B cell (primary cell): Measurements from ENCODE around the gene TBX1.

ENCODE experiments used
- EZH2 ChIP-seq: IDR thresholded peaks from 2 replicates; pipeline ENCODE4 v1.6.1; 2012; ENCODE audit warnings: borderline replicate concordance, low read depth, mild to moderate bottlenecking, moderate library complexity, low read length; ENCODE audit not compliant: insufficient read depth, poor library complexity, severe bottlenecking
- TF ChIP-seq, protein P1 (sequence below): fragments of 200-600 bp; IDR thresholded peaks from one replicate; pipeline ENCODE4 v1.8.0; 2022; ENCODE audit warnings: antibody characterized with exemption, mild to moderate bottlenecking

DNA sequence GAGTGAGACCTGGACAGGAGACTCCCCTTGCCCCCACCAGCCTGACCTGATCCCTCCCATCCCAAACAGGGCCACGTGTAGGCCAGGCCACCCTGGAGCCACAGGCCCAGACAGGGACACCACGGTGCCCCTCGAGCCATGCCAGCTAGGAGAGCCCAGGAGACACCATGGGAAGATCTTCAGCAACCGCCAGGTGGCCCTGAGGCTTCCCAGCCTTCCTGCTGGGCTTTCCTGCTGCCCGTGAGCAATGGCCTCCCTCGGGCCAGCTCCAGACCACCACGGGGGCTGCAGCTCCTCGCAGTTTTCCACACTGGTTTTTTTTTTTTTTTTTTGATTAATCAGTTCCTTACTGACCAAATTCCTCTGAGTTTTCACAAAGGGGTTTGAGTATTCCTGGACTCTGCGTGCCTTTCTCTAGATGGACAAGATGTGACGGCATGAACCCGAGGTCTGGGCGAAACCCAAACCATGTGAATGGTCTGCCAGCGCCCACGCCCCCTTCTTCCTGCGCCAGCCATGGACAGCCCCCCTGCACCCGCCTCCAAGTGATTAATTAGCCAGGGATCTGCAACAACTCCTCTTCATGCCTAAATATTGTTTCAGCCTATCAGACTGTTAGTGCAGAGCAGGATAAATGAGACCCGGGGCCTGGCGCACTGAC lies 40.9 kb downstream of the TBX1 start:
- no peak for TF ChIP-seq EZH2
- TF ChIP-seq, protein P1, sequence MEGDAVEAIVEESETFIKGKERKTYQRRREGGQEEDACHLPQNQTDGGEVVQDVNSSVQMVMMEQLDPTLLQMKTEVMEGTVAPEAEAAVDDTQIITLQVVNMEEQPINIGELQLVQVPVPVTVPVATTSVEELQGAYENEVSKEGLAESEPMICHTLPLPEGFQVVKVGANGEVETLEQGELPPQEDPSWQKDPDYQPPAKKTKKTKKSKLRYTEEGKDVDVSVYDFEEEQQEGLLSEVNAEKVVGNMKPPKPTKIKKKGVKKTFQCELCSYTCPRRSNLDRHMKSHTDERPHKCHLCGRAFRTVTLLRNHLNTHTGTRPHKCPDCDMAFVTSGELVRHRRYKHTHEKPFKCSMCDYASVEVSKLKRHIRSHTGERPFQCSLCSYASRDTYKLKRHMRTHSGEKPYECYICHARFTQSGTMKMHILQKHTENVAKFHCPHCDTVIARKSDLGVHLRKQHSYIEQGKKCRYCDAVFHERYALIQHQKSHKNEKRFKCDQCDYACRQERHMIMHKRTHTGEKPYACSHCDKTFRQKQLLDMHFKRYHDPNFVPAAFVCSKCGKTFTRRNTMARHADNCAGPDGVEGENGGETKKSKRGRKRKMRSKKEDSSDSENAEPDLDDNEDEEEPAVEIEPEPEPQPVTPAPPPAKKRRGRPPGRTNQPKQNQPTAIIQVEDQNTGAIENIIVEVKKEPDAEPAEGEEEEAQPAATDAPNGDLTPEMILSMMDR = no peak
